Fibroblast of pulmonary artery (primary cell): ENCODE results near the gene EFCAB6.

ENCODE experiments used
- DNase-seq: peaks from one replicate; pipeline ENCODE4 v3.0.0-alpha.2; 2010; ENCODE audit warnings: low read depth
- H3K4me3 ChIP-seq: replicated peaks from 2 replicates; pipeline ENCODE4 v1.5.1; 2011; ENCODE audit warnings: low read depth, mild to moderate bottlenecking, control low read depth, low read length, moderate library complexity
- CTCF ChIP-seq: IDR thresholded peaks from 2 replicates; pipeline ENCODE4 v1.5.1; 2011; ENCODE audit warnings: mild to moderate bottlenecking, control low read depth, low read length, inconsistent platforms; ENCODE audit errors: missing control alignments

The EFCAB6 gene

GRCh38 chr22:43521716-43522115 lies 290.4 kb downstream of the EFCAB6 start:
- no peak for DNase-seq
- TF ChIP-seq CTCF = no peak
- no peak overlapping the region for H3K4me3 ChIP-seq

GRCh38 chr22:43520632-43521039 lies 291.5 kb downstream of the EFCAB6 start:
- TF ChIP-seq CTCF = no peak
- H3K4me3 ChIP-seq = no peak overlapping the region
- DNase-seq = no peak

- TF ChIP-seq CTCF = no peak
- no peak for DNase-seq
- H3K4me3 ChIP-seq = no peak overlapping the region
Measured at GRCh38 chr22:43516996-43517635, 295.0 kb downstream of the EFCAB6 start.

GRCh38 chr22:43516386-43516785 lies 295.7 kb downstream of the EFCAB6 start:
- no peak for DNase-seq
- no peak for TF ChIP-seq CTCF
- no peak overlapping the region for H3K4me3 ChIP-seq

GRCh38 chr22:43515902-43516301 lies 296.2 kb downstream of the EFCAB6 start:
- no peak for TF ChIP-seq CTCF
- H3K4me3 ChIP-seq = no peak overlapping the region
- DNase-seq = no peak

- no peak for DNase-seq
- TF ChIP-seq CTCF = no peak
- no peak overlapping the region for H3K4me3 ChIP-seq
Measured at GRCh38 chr22:43515411-43515810, 296.7 kb downstream of the EFCAB6 start.

GRCh38 chr22:43514476-43515157 lies 297.5 kb downstream of the EFCAB6 start:
- TF ChIP-seq CTCF = no peak
- DNase-seq = no peak
- no peak overlapping the region for H3K4me3 ChIP-seq
